HG02759 (cell line): ENCODE results near the gene B4GALT3.
"Not testable (repeated sequence)": the region's sequence is repeated elsewhere in the genome, so short reads cannot be mapped to it uniquely, and the experiment has no call there.

Experiments
- ATAC-seq: cut with Tn5 transposase; IDR thresholded peaks from one replicate; pipeline ENCODE4 v1.9.1; 2021; ENCODE audit warnings: mild to moderate bottlenecking, moderate library complexity; ENCODE audit not compliant: unreplicated experiment

The B4GALT3 gene

DNA sequence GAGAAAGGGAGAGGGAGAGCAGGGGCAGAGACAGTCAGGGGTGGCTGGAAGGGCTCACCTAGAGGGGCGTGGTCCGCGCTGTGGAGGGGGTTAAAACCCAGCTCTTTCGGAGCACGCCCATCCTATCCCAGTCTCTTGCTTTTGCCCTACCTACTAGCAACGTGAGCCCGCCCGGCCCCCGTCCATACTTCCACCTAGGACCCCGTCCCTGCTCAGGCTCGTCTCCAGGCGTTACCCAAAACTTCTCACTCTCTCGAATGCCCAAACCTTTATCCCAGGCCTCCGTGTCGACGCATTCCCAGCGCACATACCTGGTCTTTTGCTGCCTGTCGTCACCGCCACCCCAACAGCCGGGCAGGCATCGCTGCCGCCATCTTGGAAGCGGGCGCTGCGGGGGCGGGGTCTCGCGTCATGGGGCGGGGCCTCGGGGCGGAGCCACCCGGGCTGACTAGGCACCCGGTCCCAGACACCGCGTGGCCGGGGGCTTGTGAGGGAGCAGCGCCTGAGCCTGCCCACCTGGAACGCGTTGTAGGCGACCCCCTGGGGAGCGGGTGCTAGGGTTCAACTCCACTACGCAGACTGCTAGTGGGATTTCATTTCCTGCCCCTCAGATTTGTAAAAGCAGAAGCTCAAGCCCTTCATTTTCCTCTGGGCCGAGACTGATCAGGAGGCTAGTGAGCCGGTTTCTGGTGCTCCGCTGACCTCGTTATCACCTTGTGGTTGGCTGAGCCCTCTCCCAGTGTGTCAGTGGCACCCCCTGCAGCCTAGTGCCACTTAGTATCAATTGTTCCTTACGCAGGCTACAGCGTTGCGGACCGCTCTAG lies at the start of gene B4GALT3:
Gene B4GALT3, minus strand, starts transcription at position 396 of the 824 bp plus-strand sequence. CDS start 1,447 bp downstream, outside the sequence.
- peak; percentile 90 for ATAC-seq

DNA sequence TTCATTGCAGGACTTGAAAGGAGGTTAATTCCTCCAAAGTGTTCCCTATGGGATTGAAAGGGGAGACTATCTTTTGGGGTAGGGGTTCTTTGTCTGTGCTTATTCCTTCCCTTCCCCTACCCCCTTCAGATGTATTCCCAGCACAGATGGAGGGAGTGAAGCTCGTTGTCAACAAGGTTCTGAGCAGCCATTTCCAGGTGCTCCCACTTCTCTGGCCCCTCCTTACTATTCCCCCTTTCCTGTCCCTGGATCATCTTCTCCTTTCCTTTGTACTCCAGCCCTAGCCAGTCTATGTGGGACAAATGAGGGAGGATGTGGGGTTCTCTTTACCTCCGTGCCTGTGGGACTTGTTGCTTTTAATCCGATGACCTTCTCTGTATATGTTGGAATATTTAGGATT lies 49.5 kb upstream of the B4GALT3 start:
- ATAC-seq: no peak

DNA sequence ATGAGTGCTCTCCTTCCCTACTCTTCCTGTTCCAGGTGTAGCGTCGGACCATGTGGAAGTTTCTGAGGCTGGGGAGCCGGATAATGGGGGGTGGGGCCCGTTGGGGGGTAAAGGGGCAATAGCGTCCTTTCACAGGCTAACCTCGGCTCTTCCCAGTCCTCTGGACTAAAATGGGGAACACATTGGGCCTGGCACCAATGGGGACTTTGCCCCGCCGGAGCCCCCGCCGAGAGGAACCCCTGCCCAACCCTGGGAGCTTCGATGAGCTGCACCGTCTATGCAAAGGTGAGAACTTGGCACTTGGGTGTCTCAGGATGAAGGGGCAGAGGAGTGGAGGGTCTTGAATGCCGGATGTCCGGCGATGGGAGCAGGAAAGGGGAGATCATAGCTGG lies 49.0 kb upstream of the B4GALT3 start:
- ATAC-seq: no peak

DNA sequence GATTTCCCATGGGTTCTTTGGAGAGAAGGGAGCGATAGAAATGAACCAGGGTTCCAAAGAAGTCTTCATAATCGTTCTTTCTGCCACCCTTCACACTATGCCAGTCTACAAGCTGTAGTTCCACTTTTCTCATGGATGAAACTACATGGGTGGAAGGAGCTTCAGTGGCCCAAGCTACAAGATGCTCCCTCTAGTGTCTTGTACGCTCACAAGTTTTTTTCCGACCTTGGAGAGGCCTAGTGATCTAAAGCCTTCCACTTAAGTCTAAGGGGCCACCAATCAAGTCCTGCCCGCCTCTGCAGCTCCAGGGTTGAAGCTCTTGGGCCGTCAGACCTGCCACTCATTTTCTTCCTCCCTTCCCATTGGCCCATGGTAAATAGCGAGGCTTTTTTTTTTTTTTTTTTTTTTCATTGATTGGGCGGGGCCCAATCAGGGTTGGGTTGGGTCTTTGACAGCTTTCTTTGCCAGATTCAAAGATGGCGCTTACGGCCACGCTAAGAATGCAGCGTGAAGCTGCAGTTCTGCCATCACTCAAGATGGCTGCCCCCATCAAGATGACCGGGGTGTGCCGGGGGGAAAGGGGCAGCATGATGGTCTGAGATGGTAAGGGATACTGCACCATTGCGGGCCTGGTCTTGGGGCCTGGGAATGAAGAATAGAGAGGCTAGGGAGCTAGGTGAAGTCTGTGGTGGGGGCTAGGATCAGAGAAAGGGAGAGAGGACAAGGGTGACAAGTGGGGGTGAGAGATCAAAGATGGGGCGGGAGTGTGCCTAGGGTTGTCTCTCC lies 48.4 kb upstream of the B4GALT3 start, which contains the start of gene TOMM40L:
Gene TOMM40L, plus strand, starts transcription at position 527 of the 786 bp plus-strand sequence. CDS start 430 bp downstream, outside the sequence.
- peak; percentile 93 for ATAC-seq

GRCh38 chr1:161225178-161225533 lies 47.8 kb upstream of the B4GALT3 start:
- ATAC-seq: no peak

DNA sequence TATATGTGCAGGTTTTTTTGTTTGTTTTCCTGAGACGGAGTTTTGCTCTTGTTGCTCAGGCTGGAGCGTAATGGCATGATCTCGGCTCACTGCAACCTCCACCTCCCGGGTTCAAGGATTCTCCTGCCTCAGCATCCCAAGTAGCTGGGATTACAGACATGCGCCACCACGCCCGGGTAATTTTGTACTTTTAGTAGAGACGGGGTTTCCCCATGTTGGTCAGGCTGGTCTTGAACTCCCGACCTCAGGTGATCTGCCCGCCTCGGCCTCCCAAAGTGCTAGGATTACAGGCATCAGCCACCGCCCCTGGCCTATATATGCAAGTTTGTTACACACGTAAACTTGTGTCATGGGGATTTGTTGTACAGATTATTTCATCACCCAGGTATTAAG lies 47.4 kb upstream of the B4GALT3 start:
- ATAC-seq: not testable (repeated sequence)

DNA sequence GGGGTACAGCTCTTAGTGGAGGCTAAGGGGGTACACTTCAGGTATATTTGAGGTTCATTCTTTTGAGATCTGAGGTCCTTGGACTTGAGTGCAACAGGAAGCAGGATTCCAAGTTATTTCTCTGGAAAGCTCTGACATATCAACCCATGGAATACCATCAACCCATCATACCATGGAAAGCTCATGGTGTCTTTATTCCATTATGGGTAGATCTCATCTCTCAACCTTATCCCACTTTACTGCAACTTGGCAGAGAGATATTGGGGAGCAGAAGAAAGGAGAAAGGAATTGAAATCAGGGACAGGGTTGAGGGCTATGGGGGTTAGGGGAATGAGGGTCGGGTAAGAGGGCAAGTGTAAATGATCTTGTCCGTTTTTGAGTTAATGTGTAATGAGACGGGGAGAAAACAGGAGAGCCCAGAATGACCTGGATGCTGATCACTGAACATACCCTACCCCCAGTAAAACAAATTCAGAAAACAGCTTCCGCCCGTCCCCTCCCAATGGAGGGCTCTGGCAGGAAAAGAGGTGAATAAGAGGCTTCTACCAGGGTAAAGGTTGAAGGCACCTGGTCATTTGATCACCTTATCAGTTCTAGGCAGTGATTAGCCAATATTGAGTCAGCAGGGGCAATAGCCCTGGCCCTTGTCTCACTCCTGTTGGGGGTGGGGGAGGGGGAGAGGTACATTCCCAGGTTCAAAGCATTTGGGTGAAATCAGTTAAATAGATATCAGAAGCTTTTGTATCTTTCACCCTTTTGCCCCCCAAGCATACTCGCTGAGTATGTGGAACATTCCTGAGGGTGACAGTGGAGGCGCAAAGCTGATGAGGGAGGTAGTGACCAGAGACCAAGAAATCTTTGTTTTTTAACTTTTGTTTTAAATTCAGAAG lies 46.7 kb upstream of the B4GALT3 start:
- no peak for ATAC-seq

DNA sequence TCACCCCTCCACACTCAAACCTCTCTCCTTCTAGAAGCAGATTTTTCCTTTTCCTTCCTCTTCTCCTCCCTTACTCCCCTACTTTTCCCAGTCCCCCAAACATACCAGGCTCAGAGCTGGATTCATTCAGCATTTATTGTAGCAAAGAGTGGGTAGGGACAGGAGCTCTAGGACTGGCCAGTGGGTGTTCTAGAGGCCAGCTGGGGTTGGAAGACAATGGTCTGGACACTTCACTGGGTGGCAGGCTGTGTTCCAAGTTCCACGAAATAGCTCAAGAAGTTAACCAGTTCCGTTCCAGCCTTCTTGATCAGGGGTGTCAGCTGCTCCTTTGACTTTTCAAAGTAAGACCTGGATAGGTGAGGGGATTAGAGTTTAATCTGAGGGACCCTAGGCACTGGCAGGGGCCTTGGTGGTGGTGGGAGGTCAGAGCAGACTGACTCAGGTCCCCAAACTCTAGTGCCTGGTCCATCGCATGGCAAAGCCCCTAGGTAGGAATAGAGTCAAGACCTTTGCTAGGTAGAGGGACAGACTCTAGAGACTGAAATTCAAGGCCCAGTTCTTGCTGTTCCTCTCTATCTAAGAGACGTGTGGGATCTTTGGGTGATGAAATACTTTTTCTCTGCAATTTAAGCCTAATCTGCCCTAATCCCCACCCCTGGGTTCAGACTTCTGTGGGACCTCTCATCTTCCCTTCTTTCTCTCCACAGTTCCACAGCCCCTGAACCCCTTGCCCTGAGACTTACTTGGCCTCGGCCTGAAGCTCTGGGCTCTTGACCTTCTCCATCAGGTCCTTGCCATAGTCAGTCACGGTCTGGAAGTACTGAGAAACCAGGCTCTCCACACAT lies 45.1 kb upstream of the B4GALT3 start:
- ATAC-seq: no peak

DNA sequence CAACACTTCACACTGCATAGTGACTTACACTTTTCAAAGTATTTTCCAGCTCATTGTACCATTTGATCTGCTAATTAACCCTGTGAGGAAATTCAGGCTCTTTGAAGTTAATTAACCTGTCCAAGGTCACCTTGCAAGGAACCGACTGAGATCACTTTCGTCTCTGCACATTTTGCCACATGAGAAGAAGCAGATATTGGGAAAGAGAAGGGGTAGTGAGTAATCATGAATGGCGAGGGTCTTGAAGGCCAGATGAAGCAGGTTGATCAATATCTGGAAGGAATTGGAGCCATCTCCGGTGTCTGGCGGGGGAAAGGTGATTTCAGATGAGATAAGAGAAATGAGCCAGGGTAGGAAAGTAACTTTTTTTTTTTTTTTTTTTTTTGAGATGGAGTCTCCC lies 42.7 kb upstream of the B4GALT3 start:
- ATAC-seq: no peak

DNA sequence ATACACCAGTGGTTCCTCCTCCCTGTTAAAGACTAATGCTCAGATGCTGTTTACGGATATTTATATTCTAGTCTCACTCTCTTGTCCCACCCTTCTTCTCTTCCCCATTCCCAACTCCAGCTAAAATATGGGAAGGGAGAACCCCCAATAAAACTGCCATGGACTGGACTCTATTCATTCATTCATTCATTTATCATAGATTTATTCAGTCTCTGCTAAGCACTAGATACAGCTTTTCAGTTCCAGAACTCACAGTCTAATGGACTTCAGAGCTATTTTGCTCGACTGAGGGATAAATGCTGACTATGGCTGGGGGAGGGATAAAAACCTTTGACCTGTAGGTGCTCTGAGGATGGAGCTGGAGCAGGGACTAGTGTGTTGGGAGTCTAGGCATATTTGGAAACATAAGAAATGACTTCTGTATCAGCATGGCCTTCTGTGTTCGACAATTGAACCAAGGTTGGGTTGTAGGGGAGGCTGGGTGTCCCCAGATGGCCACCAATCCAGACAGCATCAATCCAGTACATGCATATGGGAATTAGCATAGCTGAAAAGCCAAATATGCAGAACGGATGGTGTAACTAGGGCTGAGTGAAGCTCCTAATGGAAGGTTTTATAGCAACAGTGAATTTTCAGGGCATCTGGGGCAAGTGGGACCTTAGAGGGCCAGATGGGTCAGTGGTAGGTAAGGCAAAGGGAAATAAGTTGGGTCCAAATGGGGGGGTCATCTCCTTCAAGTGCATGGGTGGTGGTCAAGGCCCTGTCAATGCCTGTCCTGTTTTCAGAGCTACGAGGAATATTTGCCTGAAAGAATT lies 42.0 kb upstream of the B4GALT3 start:
- no peak for ATAC-seq

DNA sequence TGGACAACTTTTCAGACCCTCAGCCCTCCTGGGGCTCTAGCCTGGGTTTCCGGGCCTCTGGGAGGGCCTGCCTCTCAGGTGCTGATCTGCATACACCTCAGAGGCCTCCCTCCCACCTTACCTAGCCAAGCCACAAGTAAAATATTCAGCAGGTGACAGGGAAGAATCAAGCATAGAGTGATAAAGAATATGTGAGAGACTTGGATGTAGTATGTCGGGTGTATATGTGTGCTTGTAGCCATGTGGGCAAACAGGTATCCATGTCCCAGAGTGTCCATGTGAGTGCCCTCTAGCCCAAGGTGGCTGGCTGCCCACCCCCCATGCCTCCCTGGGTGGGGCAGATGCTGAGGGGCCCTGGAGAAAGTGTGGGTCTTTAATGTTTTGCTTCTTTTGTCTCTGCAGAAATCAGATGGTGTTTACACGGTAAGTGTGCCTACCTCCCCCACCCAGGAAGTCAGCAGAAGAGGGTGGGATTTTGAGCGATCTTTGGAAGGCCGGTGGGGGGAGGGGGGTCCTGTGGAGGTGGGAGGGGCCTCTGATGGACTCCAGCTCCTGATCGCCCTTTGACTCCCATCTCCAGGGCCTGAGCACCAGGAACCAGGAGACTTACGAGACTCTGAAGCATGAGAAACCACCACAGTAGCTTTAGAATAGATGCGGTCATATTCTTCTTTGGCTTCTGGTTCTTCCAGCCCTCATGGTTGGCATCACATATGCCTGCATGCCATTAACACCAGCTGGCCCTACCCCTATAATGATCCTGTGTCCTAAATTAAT lies 41.2 kb upstream of the B4GALT3 start:
- ATAC-seq: no peak

DNA sequence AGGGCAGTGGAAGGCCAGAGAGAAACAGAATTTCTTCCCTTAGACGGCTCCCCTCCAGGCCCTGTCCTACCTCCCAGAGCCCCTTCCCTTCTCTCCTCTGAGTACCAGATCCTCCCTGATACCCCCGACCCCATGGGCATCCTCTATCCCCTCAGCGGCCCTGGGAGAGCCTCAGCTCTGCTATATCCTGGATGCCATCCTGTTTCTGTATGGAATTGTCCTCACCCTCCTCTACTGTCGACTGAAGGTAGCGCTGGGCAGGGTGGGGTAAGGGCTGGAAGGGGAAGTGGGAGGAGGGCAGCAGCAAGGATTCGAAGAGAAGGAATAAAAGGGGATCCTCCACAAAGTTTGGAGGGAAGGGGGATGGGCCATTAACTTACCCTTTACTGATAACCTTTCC lies 40.5 kb upstream of the B4GALT3 start:
- no peak for ATAC-seq

DNA sequence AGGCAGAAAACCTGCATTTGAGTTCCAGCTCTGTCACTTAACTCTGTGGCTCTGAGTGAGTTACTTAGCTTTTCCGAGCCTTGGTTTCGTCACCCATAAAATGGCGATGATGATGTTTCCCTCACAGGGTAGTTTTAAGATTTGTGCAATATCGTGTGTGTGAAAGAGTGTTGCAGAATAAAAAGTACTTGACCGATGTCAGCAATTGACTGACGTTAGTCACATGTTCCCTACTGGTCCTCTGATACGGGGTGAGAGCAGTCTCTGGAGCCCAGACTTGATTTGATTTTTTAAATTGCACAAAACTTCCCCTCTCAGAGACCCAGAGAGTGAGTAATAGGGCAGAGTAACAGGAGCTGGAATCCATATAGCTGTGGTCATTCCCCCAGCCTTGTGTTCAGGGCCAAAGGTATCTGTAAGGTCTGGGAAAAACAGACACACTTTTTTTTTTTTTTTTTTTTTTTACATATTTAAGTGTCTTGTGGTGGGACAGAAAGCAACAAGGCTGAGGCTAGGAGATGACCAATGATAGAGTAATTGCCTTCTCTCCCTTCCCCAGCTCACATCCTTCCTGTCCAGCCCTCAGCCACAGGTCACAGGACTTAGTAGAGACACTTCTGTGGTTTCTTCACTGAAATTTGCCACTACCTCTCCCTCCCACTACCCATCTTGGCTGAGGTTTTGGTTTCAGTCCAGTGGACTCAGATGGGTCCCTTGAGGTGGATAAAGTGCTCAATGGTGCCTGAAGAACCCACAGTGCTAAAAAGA lies 39.8 kb upstream of the B4GALT3 start:
- ATAC-seq: peak; percentile 92

DNA sequence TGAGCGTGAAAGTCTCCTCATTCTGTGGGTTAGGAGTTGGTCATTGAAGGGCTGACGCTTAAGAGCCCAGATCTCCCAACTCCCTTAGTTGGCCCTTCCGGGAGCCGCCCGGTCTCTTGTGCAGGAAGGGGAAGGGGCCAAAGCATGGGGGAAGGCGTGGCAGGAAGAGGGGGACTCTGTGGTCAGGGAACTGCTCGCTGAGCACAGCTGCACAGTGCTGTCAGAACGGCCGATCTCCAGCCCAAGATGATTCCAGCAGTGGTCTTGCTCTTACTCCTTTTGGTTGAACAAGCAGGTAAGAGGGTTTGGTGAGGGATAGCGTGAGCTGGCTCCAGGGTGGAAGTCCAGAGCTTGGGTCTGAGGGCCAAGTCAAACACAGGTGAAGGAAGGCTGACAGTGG lies 37.8 kb upstream of the B4GALT3 start, which contains the start of gene FCER1G:
Gene FCER1G, plus strand, starts transcription at position 220 of the 400 bp plus-strand sequence. Its CDS starts 27 bp downstream, at position 247.
- ATAC-seq: no peak

DNA sequence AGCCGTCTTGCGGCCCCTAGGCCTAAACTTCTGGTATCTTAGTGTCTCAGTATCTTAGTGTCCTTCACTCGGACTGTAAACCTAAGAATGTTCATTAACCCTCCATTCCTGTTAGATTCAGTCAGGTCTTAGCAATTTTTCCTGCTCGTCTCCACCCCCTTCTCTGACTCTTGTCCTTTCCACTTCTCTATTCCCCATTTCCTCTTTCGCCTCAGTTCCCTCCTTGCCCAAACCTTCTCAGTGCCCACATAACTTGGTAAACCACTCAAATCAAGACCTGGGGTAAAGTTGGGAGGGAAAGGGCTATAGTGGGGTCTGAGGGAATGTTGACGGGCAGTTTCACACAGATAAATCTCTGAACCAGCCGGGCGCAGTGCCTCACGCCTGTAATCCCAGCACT lies 37.1 kb upstream of the B4GALT3 start:
- ATAC-seq: no peak

- ATAC-seq: peak; percentile 53
These were observed 32.6 kb upstream of the B4GALT3 start for GRCh38 chr1:161209790-161210409.

- ATAC-seq: no peak
These were observed 29.9 kb upstream of the B4GALT3 start for GRCh38 chr1:161207173-161207572.
